GM12801 (cell line): Measurements from ENCODE around the gene WDR59.

Experiments
- CTCF ChIP-seq: IDR thresholded peaks from one replicate; pipeline ENCODE4 v1.5.1; 2011; ENCODE audit warnings: control low read depth; ENCODE audit not compliant: insufficient read length; ENCODE audit errors: extremely low read depth

The WDR59 gene

GRCh38 chr16:74944466-74944865 is 40.5 kb downstream of the WDR59 start:
- TF ChIP-seq CTCF = no peak

GRCh38 chr16:74942977-74943918 is 41.7 kb downstream of the WDR59 start:
- TF ChIP-seq CTCF = no peak

- TF ChIP-seq CTCF = no peak
These were observed 42.4 kb downstream of the WDR59 start for GRCh38 chr16:74942566-74942965.

- no peak for TF ChIP-seq CTCF
These were observed 45.2 kb downstream of the WDR59 start for GRCh38 chr16:74939688-74940087.

GRCh38 chr16:74936902-74937560 is 47.9 kb downstream of the WDR59 start:
- no peak for TF ChIP-seq CTCF

GRCh38 chr16:74931445-74931844 is 53.5 kb downstream of the WDR59 start:
- no peak for TF ChIP-seq CTCF

- no peak for TF ChIP-seq CTCF
These were observed 55.3 kb downstream of the WDR59 start for GRCh38 chr16:74929636-74930035.
